Measurements from ENCODE around the gene TANC1.

- no peak for TF ChIP-seq CTCF (IDR thresholded peaks at IDR 0.05)
- no peak for TF ChIP-seq POLR2A (IDR thresholded peaks at IDR 0.05)
Observed at GRCh38 chr2:159201360-159202063, 233.1 kb downstream of the TANC1 start.

All from testis (tissue), 2 donors.